Skeletal muscle tissue (tissue), 4 donors: Measurements from ENCODE around the gene MZB1. TPM values are rescaled to one million over a fixed set of nuclear protein-coding genes. Genes with fewer than 3 reads are reported as not detected.

Experiments used
- H3K27ac ChIP-seq: one replicate; pipeline ENCODE4 v1.7.0; 2013; ENCODE audit warnings: mild to moderate bottlenecking, low read depth, low read length, inconsistent platforms
- H3K27me3 ChIP-seq, 3 donors: one replicate each; pipeline ENCODE4 v1.7.0; 2013; ENCODE audit warnings: low read length in 3 of 3; ENCODE audit not compliant: control insufficient read depth in 3 of 3, insufficient read depth in 3 of 3
- H3K36me3 ChIP-seq, 3 donors: one replicate each; pipeline ENCODE4 v1.7.0; 2013; ENCODE audit warnings: low read length in 3 of 3; ENCODE audit not compliant: control insufficient read depth in 3 of 3, insufficient read depth in 3 of 3
- H3K4me1 ChIP-seq, 3 donors: one replicate each; pipeline ENCODE4 v1.7.0; 2013; ENCODE audit warnings: low read length in 3 of 3, mild to moderate bottlenecking in 3 of 3; ENCODE audit not compliant: control insufficient read depth in 3 of 3, insufficient read depth in 3 of 3
- H3K4me3 ChIP-seq, 3 donors: one replicate each; pipeline ENCODE4 v1.7.0; 2013; ENCODE audit warnings: low read length in 3 of 3
- H3K9ac ChIP-seq, 3 donors: one replicate each; pipeline ENCODE4 v1.7.0; 2013; ENCODE audit warnings: low read length in 3 of 3, mild to moderate bottlenecking in 3 of 3, moderate library complexity in 2 of 3, low read depth in 1 of 3
- H3K9me3 ChIP-seq, 3 donors: one replicate each; pipeline ENCODE4 v1.7.0; 2013; ENCODE audit warnings: low read length in 3 of 3; ENCODE audit not compliant: control insufficient read depth in 3 of 3
- total RNA-seq: library from RNA; depleted of rRNA; stranded (reverse); fragments of >200 nt; gene quantifications from one replicate; pipeline ENCODE4 v1.2.3, GENCODE V29; 2014
- donor health status: Osteomylitis.

The MZB1 gene
- total RNA-seq, 1 donor from 2014 or later: 0.52 TPM

- Histone ChIP-seq H3K9me3 (no peaks in the 10 kb centered on the region), H3K27ac (peak overlapping the region; percentile 90), H3K9ac (peak overlapping the region in 1 of 3 donors; percentile 79)
Observed at GRCh38 chr5:139402561-139403158, 12.9 kb upstream of the MZB1 start.

GRCh38 chr5:139401546-139401945 lies 11.8 kb upstream of the MZB1 start:
- Histone ChIP-seq H3K4me1 (peaks cover 18 to 35% (median 27%) of the 10 kb centered on the region in 3 donors), H3K36me3 (peaks cover 4 to 8% (median 7%) of the 10 kb centered on the region in 3 donors), H3K9ac (no peak overlapping the region), H3K4me3 (no peak overlapping the region), H3K9me3 (no peaks in the 10 kb centered on the region), H3K27ac (no peak overlapping the region), H3K27me3 (no peaks in the 10 kb centered on the region)

More at GRCh38 chr5:139402561-139403158, 12.9 kb upstream of the MZB1 start:
- Histone ChIP-seq H3K4me3 (peak overlapping the region in 2 of 3 donors; percentile 84 to 97), H3K36me3 (peaks cover 4 to 8% (median 7%) of the 10 kb centered on the region in 3 donors), H3K27me3 (no peaks in the 10 kb centered on the region), H3K4me1 (peaks cover 14 to 30% (median 25%) of the 10 kb centered on the region in 3 donors)

GRCh38 chr5:139399501-139400121 lies 9.9 kb upstream of the MZB1 start:
- peak overlapping the region; percentile 11 for H3K27ac ChIP-seq
- peaks cover 32 to 48% (median 40%) of the 10 kb centered on the region in 3 donors for H3K4me1 ChIP-seq
- no peaks in the 10 kb centered on the region for H3K27me3 ChIP-seq
- H3K9ac ChIP-seq: peak overlapping the region in 1 of 3 donors; percentile 40
- H3K4me3 ChIP-seq: no peak overlapping the region
- H3K36me3 ChIP-seq: peaks cover 4 to 8% (median 7%) of the 10 kb centered on the region in 3 donors
- H3K9me3 ChIP-seq: no peaks in the 10 kb centered on the region

GRCh38 chr5:139397921-139398320 lies 8.2 kb upstream of the MZB1 start:
- no peaks in the 10 kb centered on the region for H3K9me3 ChIP-seq
- H3K4me1 ChIP-seq: peaks cover 28 to 42% (median 35%) of the 10 kb centered on the region in 3 donors
- H3K9ac ChIP-seq: peak overlapping the region in 1 of 3 donors; percentile 25
- no peaks in the 10 kb centered on the region for H3K27me3 ChIP-seq
- H3K27ac ChIP-seq: peak overlapping the region; percentile 19
- H3K36me3 ChIP-seq: peaks cover 6 to 8% (median 7%) of the 10 kb centered on the region in 3 donors
- no peak overlapping the region for H3K4me3 ChIP-seq

GRCh38 chr5:139396691-139397090 lies 7.0 kb upstream of the MZB1 start:
- Histone ChIP-seq H3K9me3 (no peaks in the 10 kb centered on the region), H3K27me3 (no peaks in the 10 kb centered on the region), H3K4me3 (peak overlapping the region in 1 of 3 donors; percentile 73), H3K27ac (peak overlapping the region; percentile 98), H3K9ac (peak overlapping the region in 2 of 3 donors; percentile 96 to 98), H3K4me1 (peaks cover 31 to 45% (median 40%) of the 10 kb centered on the region in 3 donors), H3K36me3 (peaks cover 8 to 13% (median 8%) of the 10 kb centered on the region in 3 donors)

- H3K4me3 ChIP-seq: peak overlapping the region; percentile 73 to 92 (median 85)
- peaks cover 7 to 12% (median 7%) of the 10 kb centered on the region in 3 donors for H3K36me3 ChIP-seq
- H3K27me3 ChIP-seq: no peaks in the 10 kb centered on the region
- H3K9ac ChIP-seq: peak overlapping the region; percentile 96 to 98 (median 98)
- H3K4me1 ChIP-seq: peaks cover 38 to 51% (median 46%) of the 10 kb centered on the region in 3 donors
- peak overlapping the region; percentile 98 for H3K27ac ChIP-seq
- H3K9me3 ChIP-seq: no peaks in the 10 kb centered on the region
Observed at GRCh38 chr5:139395844-139396640, 6.3 kb upstream of the MZB1 start.

- peaks cover 49 to 62% (median 56%) of the 10 kb centered on the region in 3 donors for H3K4me1 ChIP-seq
- peak within 1 kb of the TSS; percentile 73 to 92 (median 85) for H3K4me3 ChIP-seq
- no peaks in the 10 kb centered on the region for H3K9me3 ChIP-seq
- peaks cover 7 to 15% (median 12%) of the 10 kb centered on the region in 3 donors for H3K36me3 ChIP-seq
- peak within 1 kb of the TSS; percentile 98 for H3K27ac ChIP-seq
- H3K27me3 ChIP-seq: no peaks in the 10 kb centered on the region
- H3K9ac ChIP-seq: peak within 1 kb of the TSS; percentile 96 to 98 (median 98)
Observed at GRCh38 chr5:139394654-139395566, 5.2 kb upstream of the MZB1 start, which contains the start of gene PROB1. PROB1 (minus strand) TSS chr5:139395104; CDS start chr5:139395081, 23 bp downstream.

- Histone ChIP-seq H3K27ac (peak overlapping the region; percentile 98), H3K27me3 (no peaks in the 10 kb centered on the region), H3K4me1 (peaks cover 55 to 70% (median 63%) of the 10 kb centered on the region in 3 donors), H3K36me3 (peaks cover 7 to 14% (median 14%) of the 10 kb centered on the region in 3 donors), H3K4me3 (peak overlapping the region; percentile 73 to 92 (median 85)), H3K9ac (peak overlapping the region; percentile 96 to 98 (median 98)), H3K9me3 (no peaks in the 10 kb centered on the region)
Observed at GRCh38 chr5:139394123-139394653, 4.5 kb upstream of the MZB1 start.
